HG03520 (cell line): Measurements from ENCODE around the gene ZNF366.
"Not testable (repeated sequence)": the region's sequence is repeated elsewhere in the genome, so short reads cannot be mapped to it uniquely, and the experiment has no call there.

Source experiments
- ATAC-seq: cut with Tn5 transposase; IDR thresholded peaks from one replicate; pipeline ENCODE4 v1.9.1; 2021; ENCODE audit warnings: mild to moderate bottlenecking, moderate library complexity; ENCODE audit not compliant: unreplicated experiment

Gene ZNF366

GRCh38 chr5:72412283-72413055 is 94.7 kb downstream of the ZNF366 start:
- ATAC-seq = no peak

- ATAC-seq = no peak
These were observed 96.4 kb downstream of the ZNF366 start for GRCh38 chr5:72410688-72411295.

- ATAC-seq = no peak
These were observed 98.6 kb downstream of the ZNF366 start for GRCh38 chr5:72408603-72409002.

GRCh38 chr5:72408127-72408526 is 99.1 kb downstream of the ZNF366 start:
- ATAC-seq = no peak

- no peak for ATAC-seq
These were observed 99.7 kb downstream of the ZNF366 start for GRCh38 chr5:72407541-72407940.

- no peak for ATAC-seq
These were observed 100.1 kb downstream of the ZNF366 start for GRCh38 chr5:72407078-72407477.

- ATAC-seq = not testable (repeated sequence)
These were observed 102.4 kb downstream of the ZNF366 start for GRCh38 chr5:72404771-72405170.

GRCh38 chr5:72402959-72403628 is 104.1 kb downstream of the ZNF366 start:
- ATAC-seq = no peak

- no peak for ATAC-seq
These were observed 104.8 kb downstream of the ZNF366 start for GRCh38 chr5:72402381-72402890.

GRCh38 chr5:72400950-72401349 is 106.3 kb downstream of the ZNF366 start:
- ATAC-seq = no peak

- ATAC-seq = no peak
These were observed 109.4 kb downstream of the ZNF366 start for GRCh38 chr5:72397836-72398235.

- no peak for ATAC-seq
These were observed 112.5 kb downstream of the ZNF366 start for GRCh38 chr5:72394688-72395087.

GRCh38 chr5:72393052-72393451 is 114.2 kb downstream of the ZNF366 start:
- no peak for ATAC-seq
